Fibroblast of the aortic adventitia (primary cell): ENCODE measurements around the gene CLEC16A. TPM values are rescaled to one million over a fixed set of nuclear protein-coding genes. Genes with fewer than 3 reads are reported as not detected.
"Not testable (repeated sequence)": the region's sequence is repeated elsewhere in the genome, so short reads cannot be mapped to it uniquely, and the experiment has no call there.

Source experiments
- DNase-seq: peaks from one replicate; pipeline ENCODE4 v3.0.0-alpha.2; 2010; ENCODE audit warnings: low read depth
- H3K4me3 ChIP-seq: 2 replicates; pipeline ENCODE4 v1.5.1; 2011; ENCODE audit warnings: low read depth, mild to moderate bottlenecking, control low read depth, low read length, moderate library complexity
- CTCF ChIP-seq: IDR thresholded peaks from 2 replicates; pipeline ENCODE4 v1.5.1; 2011; ENCODE audit warnings: mild to moderate bottlenecking, low read length, control low read depth, inconsistent platforms; ENCODE audit not compliant: insufficient read depth
- total RNA-seq: library from RNA; depleted of rRNA; stranded (reverse); fragments of >200 nt; gene quantifications from 2 replicates; pipeline ENCODE4 v1.2.3, GENCODE V29; 2012; ENCODE audit warnings: low replicate concordance

CLEC16A gene
- total RNA-seq, 1 donor: 16.3 TPM

- TF ChIP-seq CTCF: no peak
Observed at GRCh38 chr16:10926867-10927266, 17.5 kb upstream of the CLEC16A start.

DNA sequence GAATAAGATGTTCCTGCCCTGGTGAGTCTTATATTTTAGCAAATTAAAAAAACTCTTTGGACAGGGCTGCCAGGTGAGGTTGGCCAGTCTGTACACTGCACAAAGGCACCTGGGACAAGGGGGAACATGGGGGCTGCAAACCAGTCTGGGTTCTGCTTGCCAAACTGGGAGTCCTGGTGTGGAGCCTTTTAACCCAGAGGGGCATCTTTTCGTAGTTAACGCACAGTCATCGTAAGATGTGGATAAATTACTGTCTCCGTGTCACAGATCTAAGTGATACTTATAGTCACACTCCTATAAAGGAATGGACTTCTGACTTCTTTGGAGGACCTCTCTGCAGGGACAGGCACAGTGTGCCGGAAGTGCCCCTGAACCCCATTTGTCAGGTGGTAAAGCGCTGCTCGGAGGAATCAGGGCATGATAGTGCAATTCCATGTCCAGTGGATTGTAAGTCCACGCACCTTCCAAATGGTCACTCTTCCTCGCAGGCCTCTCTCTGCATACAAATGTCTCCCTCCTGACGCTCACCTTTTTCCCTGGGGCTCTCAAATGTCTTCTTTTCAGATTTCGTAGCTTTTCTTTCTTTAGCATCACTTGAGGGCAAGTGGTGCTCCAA is 16.8 kb upstream of the CLEC16A start:
- no peak overlapping the region for H3K4me3 ChIP-seq
- no peak for DNase-seq
- TF ChIP-seq CTCF: no peak

More at GRCh38 chr16:10926867-10927266, 17.5 kb upstream of the CLEC16A start:
- DNase-seq: no peak
- H3K4me3 ChIP-seq: no peak overlapping the region

DNA sequence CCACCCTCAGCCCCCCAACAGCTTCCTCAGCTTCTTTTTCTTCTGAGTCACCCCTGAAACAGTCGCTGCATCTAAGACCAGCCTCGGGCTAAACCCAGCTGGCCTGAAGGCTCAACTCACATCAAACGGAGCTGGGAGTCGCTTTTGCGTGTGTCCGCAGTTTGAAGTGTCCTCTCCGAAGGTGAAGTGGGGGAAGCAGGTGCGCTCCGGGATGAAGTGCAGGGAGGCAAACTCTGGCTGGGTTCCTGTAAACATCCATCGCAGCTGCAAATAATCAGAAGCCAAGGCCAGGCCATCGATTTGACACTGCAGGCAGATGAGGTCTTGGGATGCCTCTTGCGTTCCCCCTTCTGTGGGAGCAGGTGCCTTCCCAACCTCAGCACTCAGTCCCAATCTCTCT is 15.3 kb upstream of the CLEC16A start:
- not testable (repeated sequence) for DNase-seq, H3K4me3 ChIP-seq

- TF ChIP-seq CTCF: no peak
- no peak overlapping the region for H3K4me3 ChIP-seq
- DNase-seq: peak; percentile 33
Observed at GRCh38 chr16:10929853-10930754, 14.3 kb upstream of the CLEC16A start.

DNA sequence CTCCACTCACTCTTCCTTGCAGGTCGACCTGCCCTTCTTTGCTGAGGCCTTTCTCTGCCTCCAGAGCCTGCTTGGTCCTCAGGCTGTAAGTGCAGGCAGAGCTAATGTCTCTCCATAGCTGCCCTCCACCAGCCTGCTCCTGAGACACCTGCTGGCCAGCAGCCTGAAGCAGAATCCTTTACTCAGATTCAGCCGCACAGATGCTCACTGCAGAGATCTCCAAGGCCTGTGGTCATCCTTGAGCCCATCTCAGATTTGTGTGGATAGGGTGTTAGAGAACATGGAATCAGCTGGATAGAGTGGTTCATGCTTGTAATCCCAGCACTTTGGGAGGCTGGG is 13.6 kb upstream of the CLEC16A start:
- no peak for DNase-seq
- no peak for TF ChIP-seq CTCF
- H3K4me3 ChIP-seq: no peak overlapping the region

- DNase-seq: no peak
- H3K4me3 ChIP-seq: no peak overlapping the region
- no peak for TF ChIP-seq CTCF
Observed at GRCh38 chr16:10931134-10931533, 13.2 kb upstream of the CLEC16A start.

DNA sequence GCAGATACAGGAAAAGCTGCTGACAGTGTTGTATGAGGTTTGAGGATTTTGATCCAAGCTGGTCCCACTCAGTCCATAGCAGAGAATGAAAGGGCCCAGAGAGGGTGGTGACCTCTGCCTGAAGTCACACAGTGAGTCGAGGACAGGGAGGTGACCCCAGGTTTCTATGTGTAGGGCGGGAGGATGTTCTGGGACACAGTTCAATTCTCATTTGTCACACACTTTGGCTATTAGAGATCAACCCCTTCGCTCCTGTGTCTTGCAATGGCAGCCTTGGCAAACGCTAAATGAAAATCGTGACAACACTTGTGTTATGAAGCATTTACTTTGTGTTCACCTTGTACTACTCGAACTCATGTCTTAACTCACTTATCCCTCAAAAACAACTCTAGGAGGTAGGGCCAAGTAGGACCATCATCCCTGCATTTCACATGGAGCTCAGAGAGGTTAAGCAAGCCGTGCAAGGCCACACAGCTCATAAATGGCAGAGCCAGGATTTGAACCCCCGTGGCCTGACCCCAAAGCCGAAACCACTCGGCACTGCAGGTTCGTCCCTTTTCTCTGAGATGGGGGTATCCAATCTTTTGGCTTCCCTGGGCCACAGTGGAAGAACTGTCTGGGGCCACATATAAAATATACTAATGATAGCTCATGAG is 12.3 kb upstream of the CLEC16A start:
- no peak overlapping the region for H3K4me3 ChIP-seq
- DNase-seq: no peak
- TF ChIP-seq CTCF: no peak
